Activated gamma-delta T cell treated with anti-CD3 and anti-CD28 coated beads, Interleukin-2, amount 50 U/mL, for 16 hours (primary cell): Measurements from ENCODE around the gene C9orf85.
"Not testable (repeated sequence)": the region's sequence is repeated elsewhere in the genome, so short reads cannot be mapped to it uniquely, and the experiment has no call there.

Source experiments
- DNase-seq: peaks from one replicate; pipeline ENCODE4 v3.0.0-alpha.2; 2020; ENCODE audit warnings: low read depth

C9orf85 gene, protein sequence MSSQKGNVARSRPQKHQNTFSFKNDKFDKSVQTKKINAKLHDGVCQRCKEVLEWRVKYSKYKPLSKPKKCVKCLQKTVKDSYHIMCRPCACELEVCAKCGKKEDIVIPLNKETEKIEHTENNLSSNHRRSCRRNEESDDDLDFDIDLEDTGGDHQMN

DNA sequence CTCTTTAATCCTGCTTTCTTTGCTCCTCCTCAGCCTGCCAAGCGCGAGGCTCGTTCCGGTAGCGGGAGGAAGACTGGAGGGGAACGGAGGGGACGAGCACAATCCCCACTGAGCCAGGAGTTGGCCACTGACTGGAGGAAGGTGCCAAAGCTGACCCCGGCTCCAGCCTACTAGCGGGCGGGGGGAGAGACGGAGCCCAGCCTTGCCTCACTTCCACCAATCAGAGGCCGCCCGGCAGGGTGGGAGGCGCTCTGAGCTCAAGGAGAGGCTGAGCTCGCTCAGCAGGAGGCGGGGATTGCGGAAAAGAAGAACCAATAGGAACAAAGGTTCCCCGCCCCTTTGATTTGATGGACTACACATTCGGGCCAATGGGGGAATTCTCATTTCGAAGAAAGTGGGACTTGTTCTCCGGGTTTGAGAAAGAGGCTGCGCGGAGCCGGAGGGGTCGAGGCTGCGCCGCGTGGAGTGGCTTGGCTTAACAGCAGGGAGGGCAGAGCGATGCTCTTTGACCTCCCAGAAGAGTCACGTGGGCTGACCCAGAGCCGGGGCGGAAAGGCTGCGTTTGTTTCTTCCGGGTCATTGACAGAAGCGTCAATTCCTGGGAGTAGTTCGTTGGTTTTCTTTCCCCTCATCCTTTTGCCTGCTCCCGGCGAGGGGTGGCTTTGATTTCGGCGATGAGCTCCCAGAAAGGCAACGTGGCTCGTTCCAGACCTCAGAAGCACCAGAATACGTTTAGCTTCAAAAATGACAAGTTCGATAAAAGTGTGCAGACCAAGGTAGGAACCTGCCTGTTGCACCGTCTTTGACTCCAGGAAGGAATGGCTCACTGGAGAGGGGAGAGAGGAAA is at the start of gene C9orf85, which contains the start of gene ABHD17B:
C9orf85 (plus strand) TSS at position 579 of the 847 bp plus-strand sequence; CDS start at position 675, 96 bp downstream.
ABHD17B (minus strand) TSS at position 133 of the 847 bp plus-strand sequence. CDS start 36,113 bp downstream, outside the sequence.
- peak; percentile 96 for DNase-seq

DNA sequence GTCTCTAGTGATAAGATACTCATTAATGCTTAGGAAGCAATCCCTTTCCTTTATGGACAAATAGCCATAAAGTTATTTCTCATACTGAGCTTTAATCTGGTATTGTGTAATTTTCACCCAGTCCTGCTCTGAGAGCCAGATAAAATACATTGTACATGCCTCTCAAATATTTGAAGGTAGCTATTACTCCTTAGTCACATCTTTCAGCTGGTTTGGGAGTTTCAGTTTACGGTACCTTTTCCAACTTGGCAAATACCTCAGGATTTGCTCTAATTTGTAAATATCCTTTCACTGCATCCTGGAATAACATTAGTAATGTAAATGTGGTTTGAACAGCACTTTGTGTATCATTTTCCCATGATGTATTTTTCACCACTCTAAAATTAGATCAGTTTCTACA is 47.8 kb upstream of the C9orf85 start:
- no peak for DNase-seq

DNA sequence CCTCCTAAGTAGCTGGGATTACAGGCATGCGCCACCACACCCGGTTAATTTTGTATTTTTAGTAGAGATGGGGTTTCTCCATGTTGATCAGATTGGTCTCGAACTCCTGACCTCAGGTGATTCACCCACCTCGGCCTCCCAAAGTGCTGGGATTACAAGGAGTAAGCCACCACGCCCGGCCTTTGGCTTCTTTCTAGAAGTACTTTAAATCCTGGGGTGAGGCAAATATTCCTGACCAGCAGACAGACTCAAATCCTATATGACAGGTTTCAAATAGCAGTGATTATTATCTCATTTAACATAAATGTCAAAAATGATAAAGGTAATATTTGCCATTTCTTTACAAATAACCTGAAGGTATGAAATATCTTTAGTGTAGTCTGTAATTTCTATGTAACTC is 36.1 kb upstream of the C9orf85 start:
- DNase-seq: no peak

DNA sequence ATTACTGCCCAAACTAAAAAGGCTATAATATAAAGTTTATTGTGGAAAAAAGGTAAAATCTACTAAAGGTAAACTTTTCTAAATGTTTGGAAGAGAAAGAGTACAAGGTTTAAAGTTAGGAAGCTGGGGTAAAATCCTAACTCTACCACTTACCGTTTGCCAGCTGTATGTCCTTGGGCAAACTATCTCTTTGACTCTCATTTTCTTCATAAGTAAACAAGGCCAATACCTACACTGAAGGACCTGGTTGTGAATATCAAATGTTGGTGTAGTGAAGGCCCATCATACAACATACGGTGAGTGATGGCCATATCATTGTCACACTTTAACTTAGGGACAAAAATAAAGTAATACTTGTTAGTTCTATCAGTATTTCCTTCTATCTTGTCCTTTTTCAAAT is 35.3 kb upstream of the C9orf85 start:
- no peak for DNase-seq

DNA sequence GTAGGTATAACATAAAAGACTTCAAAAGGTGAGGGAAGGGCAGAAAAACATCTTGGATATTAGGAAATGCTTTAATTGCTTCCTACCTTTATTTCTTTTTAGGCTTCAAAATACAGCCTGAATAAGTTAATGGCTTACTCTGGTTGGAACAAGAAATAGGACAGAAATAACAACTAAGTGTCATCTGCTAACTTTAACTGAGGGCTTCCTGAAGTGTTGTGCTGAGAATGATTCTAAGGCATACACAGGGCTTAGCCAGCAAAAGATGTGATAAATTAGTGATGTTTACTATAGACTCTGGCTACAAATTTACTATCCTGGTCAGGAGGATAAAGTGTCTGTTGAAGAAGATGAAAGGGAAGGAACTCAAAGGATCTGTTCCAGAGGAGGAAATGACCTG is 34.6 kb upstream of the C9orf85 start:
- no peak for DNase-seq

DNA sequence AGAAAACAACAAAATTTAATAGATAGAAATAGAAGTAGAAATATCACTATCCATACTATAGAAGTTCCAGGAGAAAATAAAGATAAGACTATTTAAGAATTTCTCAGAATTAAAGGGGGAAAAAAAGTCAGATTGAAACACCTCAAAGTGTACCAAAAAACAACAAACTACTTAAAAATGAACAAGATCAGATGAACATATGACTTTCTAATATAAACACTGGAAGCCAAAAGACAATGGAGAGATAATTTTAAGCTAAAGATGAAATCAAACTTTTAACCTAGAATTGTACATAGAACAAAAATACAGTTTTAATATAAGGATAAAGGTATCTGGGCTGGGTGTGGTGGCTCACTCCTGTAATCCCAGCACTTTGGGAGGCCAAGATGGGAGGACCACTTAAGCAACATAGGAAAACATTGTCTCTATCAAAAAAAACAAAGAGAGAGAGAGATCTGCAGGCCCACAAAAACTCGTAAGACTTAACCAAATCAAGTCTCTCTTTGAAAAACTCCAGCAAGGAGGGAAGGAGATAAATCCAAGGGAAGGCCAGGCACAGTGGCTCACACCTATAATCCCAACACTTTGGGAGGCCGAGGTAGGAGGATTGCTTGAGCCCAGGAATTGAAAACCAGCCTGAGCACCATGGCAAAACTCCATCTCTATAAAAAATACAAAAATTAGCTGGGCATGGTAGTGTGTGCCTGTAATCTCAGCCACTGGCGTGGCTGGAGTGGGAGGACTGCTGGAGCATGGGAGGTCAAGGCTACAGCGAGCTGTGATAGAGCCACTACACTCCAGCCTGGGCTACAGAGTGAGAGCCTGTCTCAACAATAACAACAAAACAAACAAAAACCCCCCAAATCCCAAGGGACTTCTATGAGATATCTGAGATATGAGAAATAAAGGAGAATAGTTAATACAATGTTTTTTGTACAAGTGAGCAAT is 32.8 kb upstream of the C9orf85 start:
- no peak for DNase-seq

DNA sequence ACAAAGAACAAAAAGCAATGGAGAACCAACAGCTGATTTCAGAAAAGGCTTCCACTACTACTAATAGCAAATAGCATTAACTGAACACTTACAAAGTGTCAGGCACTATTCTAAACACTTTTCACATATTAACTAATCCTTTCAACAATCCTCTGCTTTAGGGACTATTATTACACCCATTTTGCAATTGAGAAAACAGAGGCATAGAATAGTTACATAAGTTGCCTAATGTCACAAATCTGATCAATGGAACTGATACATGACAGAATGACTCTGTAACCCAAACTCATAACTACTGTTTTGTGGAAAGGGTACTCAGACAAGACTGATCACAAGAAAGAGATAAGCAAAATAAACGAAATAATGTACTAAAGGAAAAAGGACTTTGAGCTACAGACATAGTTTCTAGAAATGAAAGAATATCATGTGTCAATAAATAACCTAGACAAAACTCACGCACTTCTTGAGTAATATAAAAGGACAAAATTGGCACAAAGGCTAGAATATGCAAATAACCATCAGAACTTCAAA is 31.7 kb upstream of the C9orf85 start:
- no peak for DNase-seq

DNA sequence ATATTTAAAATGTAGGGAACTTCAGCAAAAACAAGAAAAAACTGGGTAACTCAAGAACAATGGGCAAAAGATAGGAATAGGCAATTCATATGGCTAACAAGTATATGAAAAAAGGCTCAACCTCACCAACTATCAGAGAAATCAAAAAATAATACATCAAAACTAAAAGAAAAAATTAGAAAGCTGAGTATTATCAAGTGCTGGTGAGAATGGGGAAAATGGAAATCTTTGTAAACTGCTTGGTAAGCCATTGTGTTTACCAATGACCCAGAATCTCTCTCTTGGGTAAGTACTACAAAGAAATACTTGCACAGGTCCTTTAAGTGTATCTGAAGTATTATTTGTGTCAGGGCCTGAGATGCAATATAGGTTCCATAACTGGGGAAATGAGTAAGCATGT is 27.4 kb upstream of the C9orf85 start:
- DNase-seq: no peak

DNA sequence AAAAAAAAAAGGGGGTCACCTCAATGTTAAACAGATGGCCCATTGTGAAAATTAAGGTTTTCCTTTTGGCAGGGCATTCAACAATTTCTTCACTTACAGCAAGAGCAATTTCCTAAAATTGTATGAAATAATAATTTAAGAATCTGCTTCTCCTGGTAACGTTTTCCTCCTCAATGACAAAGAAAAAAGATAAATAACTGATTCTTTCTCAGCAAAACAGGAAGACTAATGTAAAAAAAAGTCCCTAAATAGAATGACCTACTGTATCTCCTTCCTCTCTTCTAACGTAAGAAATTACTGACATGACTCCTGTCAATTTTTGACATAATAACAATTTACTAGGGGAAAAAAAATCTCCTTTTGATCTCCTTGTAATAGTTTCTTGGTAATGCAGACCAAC is 26.0 kb upstream of the C9orf85 start:
- no peak for DNase-seq

DNA sequence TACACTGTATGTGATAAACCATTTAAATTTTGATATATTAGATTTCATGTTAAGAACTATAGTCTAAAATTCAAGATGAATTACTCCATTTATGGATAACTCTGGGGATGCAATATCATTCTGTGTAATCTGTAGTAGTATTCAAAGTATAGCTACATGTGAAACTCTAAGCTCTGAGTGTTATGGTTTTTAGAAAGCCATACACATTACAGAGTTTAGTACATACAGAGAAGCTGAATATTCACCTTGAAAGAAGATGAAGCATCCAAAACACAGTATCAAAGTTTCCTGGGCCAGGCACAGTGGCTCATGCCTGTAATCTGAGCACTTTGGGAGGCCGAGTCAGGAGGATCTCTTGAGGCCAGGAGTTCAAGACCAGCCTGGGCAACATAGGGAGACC is 25.4 kb upstream of the C9orf85 start:
- no peak for DNase-seq

DNA sequence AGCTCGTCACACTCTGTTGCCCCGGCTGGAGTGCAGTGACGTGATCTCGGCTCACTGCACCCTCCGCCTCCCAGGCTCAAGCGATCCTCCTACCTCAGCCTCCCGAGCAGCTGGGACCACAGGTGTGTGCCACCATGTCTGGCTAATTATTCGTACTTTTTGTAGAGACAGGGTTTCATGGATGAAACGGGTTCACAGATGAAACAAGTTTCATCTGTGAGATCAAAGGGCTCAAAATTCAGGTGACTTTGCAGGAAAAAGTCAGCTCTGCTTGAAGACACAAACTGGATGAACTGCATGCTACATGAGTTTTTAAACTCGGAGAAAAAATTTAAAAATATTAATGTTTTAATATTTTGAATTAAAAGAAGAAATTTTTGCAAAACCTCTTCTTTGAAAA is 24.9 kb upstream of the C9orf85 start:
- DNase-seq: no peak

DNA sequence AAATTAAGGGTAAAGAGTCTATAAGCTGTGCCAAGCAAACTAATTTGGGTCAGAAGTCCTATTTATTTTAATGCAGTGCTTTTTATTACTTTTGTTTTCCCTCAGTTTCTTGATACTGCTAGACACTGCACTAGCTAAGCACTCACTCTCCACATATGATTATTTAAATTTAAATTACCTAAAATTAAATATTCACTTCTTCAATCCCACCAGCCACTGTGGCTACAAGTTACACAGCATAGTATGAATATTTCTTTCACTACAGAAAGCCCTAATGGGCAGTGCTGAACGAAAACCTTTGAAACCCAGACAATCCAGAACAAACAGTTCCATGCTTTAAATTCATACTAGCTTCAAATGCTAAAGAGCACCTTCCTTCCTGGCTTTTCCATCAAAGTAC is 24.1 kb upstream of the C9orf85 start:
- DNase-seq: no peak

DNA sequence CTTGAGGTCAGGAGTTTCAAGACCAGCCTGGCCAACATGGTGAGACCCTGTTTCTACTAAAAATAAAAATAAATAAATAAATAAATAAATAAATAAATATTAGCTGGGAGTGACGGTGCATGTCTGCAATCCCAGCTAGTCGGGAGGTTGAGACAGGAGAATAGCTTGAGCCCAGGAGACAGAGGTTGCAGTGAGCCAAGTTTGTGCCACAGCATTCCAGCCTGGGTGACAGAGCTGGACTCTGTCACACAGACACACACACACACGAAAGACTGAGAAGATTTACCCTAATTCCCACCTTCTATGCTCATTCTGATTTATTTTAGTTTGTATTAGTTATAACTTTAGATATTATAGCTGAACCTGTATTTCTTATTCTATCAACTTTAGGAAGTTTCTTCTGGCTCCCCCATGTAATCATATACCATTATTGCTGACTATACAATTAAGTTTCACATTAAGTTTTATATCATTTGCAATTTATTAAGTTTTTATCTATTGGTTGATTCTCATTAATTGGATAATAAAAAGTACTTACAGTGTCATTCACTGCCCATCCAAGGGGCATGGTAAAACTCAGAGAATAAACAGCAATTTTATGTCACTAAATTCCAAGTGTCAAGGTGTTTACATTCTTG is 21.3 kb upstream of the C9orf85 start:
- no peak for DNase-seq

DNA sequence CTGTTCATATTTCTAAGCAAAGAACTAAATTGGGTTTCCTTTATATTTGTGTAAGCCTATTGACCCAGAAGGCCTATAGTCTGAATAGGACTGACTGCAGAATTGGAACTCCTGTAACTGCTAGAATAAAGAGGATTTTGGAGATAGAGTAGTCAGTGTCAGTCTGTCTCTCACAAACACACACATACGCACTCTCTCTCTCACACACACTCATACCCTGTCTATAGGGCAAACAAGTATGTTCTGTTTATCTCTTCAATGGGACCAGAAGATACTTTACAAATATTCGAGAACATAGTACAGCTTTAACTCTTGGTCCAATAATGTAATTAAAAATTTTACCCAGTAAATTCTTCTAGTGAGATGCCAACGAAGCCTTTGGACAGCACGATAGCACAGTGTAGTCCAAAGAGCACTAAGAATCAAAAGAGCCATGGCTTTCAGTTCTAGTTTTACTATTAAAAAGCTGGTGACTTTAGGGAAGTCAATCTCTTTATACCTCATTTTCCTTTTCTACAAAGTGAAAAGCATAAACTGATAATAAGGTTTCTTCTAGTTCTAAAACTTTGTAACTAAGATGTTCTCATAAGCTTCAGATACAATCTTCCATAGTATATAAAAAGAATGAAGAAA is 19.8 kb upstream of the C9orf85 start:
- no peak for DNase-seq

DNA sequence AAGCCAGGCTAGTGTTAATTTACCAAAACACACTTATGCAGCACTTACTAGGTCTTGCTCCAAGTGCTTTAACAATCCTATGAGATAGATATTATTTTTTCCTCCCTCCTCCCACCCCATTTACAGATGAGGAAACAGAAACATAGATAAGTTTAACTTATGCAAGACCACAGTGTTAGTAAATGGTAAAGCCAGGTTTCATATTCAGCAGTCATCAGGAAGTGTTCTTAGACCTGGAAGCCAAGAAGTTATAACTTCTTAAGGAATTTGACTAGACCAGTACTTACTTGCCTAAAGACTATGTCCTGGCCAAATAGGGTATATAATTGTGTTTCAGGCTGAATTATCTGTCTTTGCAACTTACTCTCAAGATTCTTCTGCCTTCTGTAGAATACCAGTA is 16.3 kb upstream of the C9orf85 start:
- DNase-seq: no peak

DNA sequence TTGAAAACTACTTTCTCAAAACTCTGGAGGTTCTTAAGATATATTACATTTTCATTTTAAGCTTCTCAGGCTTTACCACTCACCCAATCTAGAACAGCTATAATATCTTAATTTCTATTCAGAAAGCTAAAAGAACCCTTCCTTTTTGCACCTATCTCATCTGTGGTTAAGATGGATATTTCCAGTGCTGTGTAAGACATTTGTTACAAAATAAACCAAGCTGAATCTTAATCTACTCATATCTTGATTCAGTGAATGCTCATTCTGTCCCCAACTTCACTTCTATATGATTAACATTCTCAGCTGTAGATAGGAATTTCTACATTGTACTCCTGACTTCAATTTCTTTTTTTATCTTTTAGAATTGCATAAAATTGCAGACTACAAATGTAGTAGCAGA is 15.5 kb upstream of the C9orf85 start:
- DNase-seq: no peak

DNA sequence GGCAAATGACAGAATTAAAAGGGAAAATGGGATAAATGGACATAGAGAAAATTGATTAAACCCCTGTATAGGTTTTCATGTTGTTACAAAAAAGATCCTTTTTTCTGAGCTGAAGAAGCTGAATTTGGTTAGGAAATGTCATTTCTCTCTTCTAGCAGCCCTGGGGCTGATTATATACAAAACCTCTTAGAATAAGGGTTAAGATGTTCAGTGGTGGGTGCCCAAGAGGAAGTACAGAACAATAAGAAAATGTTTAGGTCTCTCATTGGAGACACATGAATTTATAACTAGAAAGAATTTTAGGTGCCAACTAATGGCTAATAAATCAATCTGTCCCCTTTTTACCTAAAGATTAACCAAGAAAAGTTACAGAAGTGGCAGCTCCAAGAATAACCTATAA is 14.7 kb upstream of the C9orf85 start:
- DNase-seq: no peak

DNA sequence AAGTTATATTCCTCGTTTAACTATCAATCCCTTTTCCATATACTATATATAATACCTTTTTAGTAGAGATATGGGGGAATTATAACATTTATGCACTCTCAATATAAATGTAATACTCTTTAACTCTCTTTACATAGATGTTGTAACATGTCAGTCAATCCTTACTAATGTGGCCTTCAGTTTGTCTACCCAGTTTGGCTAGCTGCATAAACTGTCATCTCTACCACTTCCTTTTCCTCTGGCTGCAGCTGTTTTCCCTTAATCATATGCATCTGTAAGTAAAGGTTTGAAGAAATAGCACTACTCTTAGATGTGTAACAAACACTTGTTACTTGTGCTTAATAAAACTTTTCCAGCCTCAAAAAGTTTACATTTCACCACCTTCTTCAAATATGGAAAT is 13.9 kb upstream of the C9orf85 start:
- no peak for DNase-seq

DNA sequence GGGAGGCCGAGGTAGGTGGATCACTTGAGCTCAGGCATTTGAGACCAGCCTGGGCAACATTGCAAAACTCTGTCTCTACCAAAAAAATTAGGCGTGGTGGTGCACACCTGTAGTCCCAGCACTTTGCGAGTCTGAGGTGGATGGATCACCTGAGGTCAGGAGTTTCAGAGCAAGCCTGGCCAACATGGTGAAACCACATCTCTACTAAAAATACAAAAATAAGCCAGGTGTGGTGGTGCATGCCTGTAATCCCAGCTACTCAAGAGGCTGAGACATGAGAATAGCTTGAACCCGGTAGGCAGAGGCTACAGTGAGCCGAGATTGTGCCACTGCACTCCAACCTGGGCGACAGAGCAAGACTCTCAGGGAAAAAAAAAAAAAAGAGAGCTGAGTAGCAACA is 12.7 kb upstream of the C9orf85 start:
- not testable (repeated sequence) for DNase-seq

DNA sequence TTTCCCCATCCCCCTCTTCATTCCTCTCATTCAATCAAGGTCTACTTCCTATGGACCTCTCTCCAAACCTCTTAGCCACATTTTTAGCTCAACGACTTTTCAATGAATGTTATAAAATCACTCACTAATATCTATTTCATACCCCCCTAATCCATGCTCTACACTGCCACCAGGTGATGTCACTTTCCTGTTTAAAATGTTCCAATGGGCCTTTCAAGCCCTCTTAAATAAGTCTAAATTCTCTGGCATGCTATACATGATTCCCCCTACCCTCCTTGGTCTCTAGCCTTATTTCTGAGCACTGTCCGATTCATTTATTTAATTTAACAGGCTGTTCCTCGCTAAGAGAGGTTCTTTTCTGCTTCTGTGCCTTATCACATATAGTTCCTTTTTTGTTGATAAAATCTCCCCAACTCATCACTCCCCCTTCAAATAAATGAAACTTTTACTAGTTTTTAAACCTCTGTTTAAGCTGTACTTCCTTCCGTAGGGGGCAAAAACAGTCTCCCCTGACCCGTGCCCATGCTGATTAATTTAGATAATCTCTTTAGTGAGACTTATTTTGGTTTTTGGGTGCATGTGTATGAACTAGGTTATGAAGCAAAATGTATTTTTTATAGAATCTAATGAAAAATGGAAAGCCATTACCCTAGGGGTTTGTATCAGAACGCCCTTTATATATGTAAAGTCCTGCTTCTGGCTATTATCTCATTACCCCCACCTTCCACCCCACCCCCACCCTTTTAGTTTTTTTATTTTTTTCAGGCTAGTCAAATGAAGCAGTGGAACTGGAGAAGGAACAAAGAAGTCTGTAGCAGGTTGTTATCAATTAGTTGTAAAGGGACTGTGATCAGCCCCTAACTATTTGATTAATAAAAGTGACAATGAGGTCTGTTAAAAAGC is 9.5 kb upstream of the C9orf85 start:
- no peak for DNase-seq
